H1 (cell line): ENCODE measurements around the gene NDST3. TPM values are rescaled to one million over a fixed set of nuclear protein-coding genes. Genes with fewer than 3 reads are reported as not detected.

Experiments used
- EGR1 ChIP-seq: IDR thresholded peaks from 2 replicates; pipeline ENCODE4 v1.6.1; 2011; ENCODE audit warnings: low read depth, low read length, borderline replicate concordance
- FOSL1 ChIP-seq: IDR thresholded peaks from 2 replicates; pipeline ENCODE4 v1.6.1; 2011; ENCODE audit warnings: mild to moderate bottlenecking, low read depth, low read length, moderate library complexity; ENCODE audit not compliant: insufficient read depth
- NRF1 ChIP-seq: IDR thresholded peaks from 2 replicates; pipeline ENCODE4 v1.6.1; 2011; ENCODE audit warnings: mild to moderate bottlenecking, low read depth, low read length, improper control_type of control experiment
- POLR2AphosphoS5 ChIP-seq: IDR thresholded peaks from 2 replicates; pipeline ENCODE4 v1.6.1; 2011; ENCODE audit warnings: low read depth, low read length
- RNF2 ChIP-seq: fragments of 200-900, 300-1000 bp; sonication (generic); IDR thresholded peaks from 2 replicates; pipeline ENCODE4 v1.7.1; 2016; ENCODE audit warnings: borderline replicate concordance, low read depth, mild to moderate bottlenecking, antibody characterized with exemption, low read length; ENCODE audit not compliant: poor library complexity, severe bottlenecking; ENCODE audit errors: missing control alignments
- RXRA ChIP-seq: IDR thresholded peaks from 2 replicates; pipeline ENCODE4 v1.6.1; 2011; ENCODE audit warnings: low read depth, mild to moderate bottlenecking, low read length, moderate library complexity; ENCODE audit not compliant: insufficient read depth
- SIX5 ChIP-seq: IDR thresholded peaks from 2 replicates; pipeline ENCODE4 v1.6.1; 2011; ENCODE audit warnings: mild to moderate bottlenecking, low read depth, low read length
- TBP ChIP-seq: IDR thresholded peaks from 2 replicates; pipeline ENCODE4 v1.6.1; 2011; ENCODE audit warnings: low read depth, low read length, improper control_type of control experiment
- YY1 ChIP-seq: IDR thresholded peaks from 2 replicates; pipeline ENCODE4 v1.6.1; 2011; ENCODE audit warnings: low read depth, mild to moderate bottlenecking, low read length
- polyA plus RNA-seq, 7 experiments: library from polyadenylated mRNA; depleted of rRNA in 3 of 7; stranded (reverse) in 5 of 7; unstranded in 2 of 7; fragments of >200 nt in 5 of 7; fragments of 200-250 nt in 2 of 7; gene quantifications; 1 replicate in 5 of 7; 2 replicates in 1 of 7; 4 replicates in 1 of 7; pipeline versions ENCODE4 v1.2.1 to v1.2.3, GENCODE V29; 2011 to 2013; ENCODE audit warnings: missing spikeins in 2 of 7, mixed read lengths in 2 of 7
- total RNA-seq: library from RNA; stranded (reverse); fragmentation: NEBNext Ultra II Directional; extraction: Animal tissue kit (Norgen Biotek cat#: 25700); gene quantifications from 2 replicates; pipeline ENCODE4 v1.2.1, GENCODE V29; 2021
- TF ChIP-seq, protein P1 (sequence below): fragments of 300-600 bp; sonication (generic); IDR thresholded peaks from 2 replicates; pipeline ENCODE4 v1.7.1; 2012; ENCODE audit warnings: low read length, moderate library complexity, mild to moderate bottlenecking, inconsistent platforms; ENCODE audit not compliant: insufficient replicate concordance

NDST3 gene
- total and polyA plus RNA-seq, 2 of the 8 experiments (the other 6 are each of a cell fraction or from before 2014, with no cell fraction given): 0.35 to 0.60 TPM

DNA sequence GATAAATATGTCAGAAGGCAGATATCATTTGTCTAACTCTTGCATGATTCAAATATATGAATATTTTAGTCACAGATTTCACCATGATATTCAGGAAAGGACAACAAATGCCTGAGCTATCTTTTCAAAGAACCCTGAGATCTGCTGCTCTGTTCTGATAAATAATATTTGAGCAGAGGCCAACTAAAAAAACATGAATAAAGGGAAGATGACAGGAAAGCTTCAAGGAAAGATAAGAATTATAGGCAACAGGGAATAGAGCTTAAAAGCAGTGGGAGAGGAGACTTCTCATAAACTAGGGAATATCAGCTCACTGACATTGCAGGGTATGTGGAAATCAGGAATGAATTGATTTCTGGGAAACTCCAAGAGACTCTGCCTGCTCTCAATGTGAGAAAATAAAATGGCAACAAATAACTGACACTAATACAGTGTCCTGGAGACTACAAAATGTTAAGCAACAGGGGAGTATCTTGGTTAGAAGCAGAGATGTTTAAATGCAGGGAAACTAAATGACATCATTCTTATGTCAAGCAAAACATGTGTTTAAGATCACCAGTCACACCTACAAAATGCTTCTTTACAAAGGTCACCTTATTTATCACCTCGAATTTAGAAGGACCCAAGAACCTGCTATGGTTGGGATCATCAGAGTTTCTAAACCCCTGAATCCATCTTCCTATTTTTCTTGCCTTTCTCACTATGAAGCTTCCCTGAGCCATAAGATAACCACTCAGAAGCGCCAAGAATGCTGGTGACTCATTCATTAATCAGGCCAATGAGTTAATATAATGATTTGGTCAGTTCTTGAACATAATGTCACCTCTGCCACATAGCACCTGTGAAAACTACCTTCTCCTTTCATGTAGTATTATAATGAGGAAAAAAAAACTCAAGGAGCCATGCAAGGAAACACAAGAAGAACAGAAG is 78.1 kb downstream of the NDST3 start (continued):
- TF ChIP-seq, protein P1, sequence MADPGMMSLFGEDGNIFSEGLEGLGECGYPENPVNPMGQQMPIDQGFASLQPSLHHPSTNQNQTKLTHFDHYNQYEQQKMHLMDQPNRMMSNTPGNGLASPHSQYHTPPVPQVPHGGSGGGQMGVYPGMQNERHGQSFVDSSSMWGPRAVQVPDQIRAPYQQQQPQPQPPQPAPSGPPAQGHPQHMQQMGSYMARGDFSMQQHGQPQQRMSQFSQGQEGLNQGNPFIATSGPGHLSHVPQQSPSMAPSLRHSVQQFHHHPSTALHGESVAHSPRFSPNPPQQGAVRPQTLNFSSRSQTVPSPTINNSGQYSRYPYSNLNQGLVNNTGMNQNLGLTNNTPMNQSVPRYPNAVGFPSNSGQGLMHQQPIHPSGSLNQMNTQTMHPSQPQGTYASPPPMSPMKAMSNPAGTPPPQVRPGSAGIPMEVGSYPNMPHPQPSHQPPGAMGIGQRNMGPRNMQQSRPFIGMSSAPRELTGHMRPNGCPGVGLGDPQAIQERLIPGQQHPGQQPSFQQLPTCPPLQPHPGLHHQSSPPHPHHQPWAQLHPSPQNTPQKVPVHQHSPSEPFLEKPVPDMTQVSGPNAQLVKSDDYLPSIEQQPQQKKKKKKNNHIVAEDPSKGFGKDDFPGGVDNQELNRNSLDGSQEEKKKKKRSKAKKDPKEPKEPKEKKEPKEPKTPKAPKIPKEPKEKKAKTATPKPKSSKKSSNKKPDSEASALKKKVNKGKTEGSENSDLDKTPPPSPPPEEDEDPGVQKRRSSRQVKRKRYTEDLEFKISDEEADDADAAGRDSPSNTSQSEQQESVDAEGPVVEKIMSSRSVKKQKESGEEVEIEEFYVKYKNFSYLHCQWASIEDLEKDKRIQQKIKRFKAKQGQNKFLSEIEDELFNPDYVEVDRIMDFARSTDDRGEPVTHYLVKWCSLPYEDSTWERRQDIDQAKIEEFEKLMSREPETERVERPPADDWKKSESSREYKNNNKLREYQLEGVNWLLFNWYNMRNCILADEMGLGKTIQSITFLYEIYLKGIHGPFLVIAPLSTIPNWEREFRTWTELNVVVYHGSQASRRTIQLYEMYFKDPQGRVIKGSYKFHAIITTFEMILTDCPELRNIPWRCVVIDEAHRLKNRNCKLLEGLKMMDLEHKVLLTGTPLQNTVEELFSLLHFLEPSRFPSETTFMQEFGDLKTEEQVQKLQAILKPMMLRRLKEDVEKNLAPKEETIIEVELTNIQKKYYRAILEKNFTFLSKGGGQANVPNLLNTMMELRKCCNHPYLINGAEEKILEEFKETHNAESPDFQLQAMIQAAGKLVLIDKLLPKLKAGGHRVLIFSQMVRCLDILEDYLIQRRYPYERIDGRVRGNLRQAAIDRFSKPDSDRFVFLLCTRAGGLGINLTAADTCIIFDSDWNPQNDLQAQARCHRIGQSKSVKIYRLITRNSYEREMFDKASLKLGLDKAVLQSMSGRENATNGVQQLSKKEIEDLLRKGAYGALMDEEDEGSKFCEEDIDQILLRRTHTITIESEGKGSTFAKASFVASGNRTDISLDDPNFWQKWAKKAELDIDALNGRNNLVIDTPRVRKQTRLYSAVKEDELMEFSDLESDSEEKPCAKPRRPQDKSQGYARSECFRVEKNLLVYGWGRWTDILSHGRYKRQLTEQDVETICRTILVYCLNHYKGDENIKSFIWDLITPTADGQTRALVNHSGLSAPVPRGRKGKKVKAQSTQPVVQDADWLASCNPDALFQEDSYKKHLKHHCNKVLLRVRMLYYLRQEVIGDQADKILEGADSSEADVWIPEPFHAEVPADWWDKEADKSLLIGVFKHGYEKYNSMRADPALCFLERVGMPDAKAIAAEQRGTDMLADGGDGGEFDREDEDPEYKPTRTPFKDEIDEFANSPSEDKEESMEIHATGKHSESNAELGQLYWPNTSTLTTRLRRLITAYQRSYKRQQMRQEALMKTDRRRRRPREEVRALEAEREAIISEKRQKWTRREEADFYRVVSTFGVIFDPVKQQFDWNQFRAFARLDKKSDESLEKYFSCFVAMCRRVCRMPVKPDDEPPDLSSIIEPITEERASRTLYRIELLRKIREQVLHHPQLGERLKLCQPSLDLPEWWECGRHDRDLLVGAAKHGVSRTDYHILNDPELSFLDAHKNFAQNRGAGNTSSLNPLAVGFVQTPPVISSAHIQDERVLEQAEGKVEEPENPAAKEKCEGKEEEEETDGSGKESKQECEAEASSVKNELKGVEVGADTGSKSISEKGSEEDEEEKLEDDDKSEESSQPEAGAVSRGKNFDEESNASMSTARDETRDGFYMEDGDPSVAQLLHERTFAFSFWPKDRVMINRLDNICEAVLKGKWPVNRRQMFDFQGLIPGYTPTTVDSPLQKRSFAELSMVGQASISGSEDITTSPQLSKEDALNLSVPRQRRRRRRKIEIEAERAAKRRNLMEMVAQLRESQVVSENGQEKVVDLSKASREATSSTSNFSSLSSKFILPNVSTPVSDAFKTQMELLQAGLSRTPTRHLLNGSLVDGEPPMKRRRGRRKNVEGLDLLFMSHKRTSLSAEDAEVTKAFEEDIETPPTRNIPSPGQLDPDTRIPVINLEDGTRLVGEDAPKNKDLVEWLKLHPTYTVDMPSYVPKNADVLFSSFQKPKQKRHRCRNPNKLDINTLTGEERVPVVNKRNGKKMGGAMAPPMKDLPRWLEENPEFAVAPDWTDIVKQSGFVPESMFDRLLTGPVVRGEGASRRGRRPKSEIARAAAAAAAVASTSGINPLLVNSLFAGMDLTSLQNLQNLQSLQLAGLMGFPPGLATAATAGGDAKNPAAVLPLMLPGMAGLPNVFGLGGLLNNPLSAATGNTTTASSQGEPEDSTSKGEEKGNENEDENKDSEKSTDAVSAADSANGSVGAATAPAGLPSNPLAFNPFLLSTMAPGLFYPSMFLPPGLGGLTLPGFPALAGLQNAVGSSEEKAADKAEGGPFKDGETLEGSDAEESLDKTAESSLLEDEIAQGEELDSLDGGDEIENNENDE: no peak
- TF ChIP-seq TBP (no peak), EGR1 (no peak), FOSL1 (no peak), RXRA (no peak), POLR2AphosphoS5 (no peak), YY1 (no peak), RNF2 (no peak), NRF1 (no peak), SIX5 (no peak)
